NCI-H774 (cell line): Measurements from ENCODE around the gene PACRGL.
"Not testable (repeated sequence)": the region's sequence is repeated elsewhere in the genome, so short reads cannot be mapped to it uniquely, and the experiment has no call there.

Experiments used
- DNase-seq: peaks from one replicate; lab custom pipeline; 2025; lab: John Stamatoyannopoulos, UW

The PACRGL gene

GRCh38 chr4:20723463-20723862 is 23.2 kb downstream of the PACRGL start:
- DNase-seq, result no peak

- no peak for DNase-seq
Measured at GRCh38 chr4:20724915-20725314, 24.7 kb downstream of the PACRGL start.

GRCh38 chr4:20735931-20736330 is 35.7 kb downstream of the PACRGL start:
- DNase-seq, result no peak

- not testable (repeated sequence) for DNase-seq
Measured at GRCh38 chr4:20746000-20746399, 45.7 kb downstream of the PACRGL start.

GRCh38 chr4:20752641-20753040 is 52.4 kb downstream of the PACRGL start:
- DNase-seq, result no peak

- DNase-seq, result no peak
Measured at GRCh38 chr4:20754036-20754435, 53.8 kb downstream of the PACRGL start.

GRCh38 chr4:20760053-20760452 is 59.8 kb downstream of the PACRGL start:
- DNase-seq, result no peak

GRCh38 chr4:20761382-20761781 is 61.1 kb downstream of the PACRGL start:
- DNase-seq, result no peak

GRCh38 chr4:20761826-20762225 is 61.6 kb downstream of the PACRGL start:
- DNase-seq, result no peak

- DNase-seq, result no peak
Measured at GRCh38 chr4:20764366-20764992, 64.2 kb downstream of the PACRGL start.

- peak; percentile 60 for DNase-seq
Measured at GRCh38 chr4:20773144-20773997, 73.1 kb downstream of the PACRGL start.

- no peak for DNase-seq
Measured at GRCh38 chr4:20778896-20779295, 78.6 kb downstream of the PACRGL start.

- DNase-seq, result not testable (repeated sequence)
Measured at GRCh38 chr4:20783134-20783533, 82.9 kb downstream of the PACRGL start.

- no peak for DNase-seq
Measured at GRCh38 chr4:20787940-20788665, 87.8 kb downstream of the PACRGL start.
